Activated CD4-positive, alpha-beta memory T cell treated with anti-CD3 and anti-CD28 coated beads, Interleukin-2, amount 10 ng/mL, durations not matched to agents 7 days and 5 days (primary cell): ENCODE data around the gene TMEM253. TPM values are rescaled to one million over a fixed set of nuclear protein-coding genes. Genes with fewer than 3 reads are reported as not detected.

Experiments used
- CTCF ChIA-PET: fragments of 350-600 bp; sonication (Branson Sonifier 250); formaldehyde crosslinking; loops from one replicate; lab custom pipeline; 2021; ENCODE audit warnings: antibody characterized with exemption, inconsistent platforms; lab: Charles Lee
- POLR2A ChIA-PET: fragments of 350-600 bp; sonication (Branson Sonifier 250); formaldehyde crosslinking; loops from one replicate; lab custom pipeline; 2021; ENCODE audit warnings: antibody characterized with exemption; lab: Charles Lee
- DNase-seq: peaks from one replicate; pipeline ENCODE4 v3.0.0-alpha.2; 2020
- H3K27ac Mint-ChIP-seq: one replicate; pipeline ENCODE4 v1.8.0; 2021; ENCODE audit warnings: mild to moderate bottlenecking, mixed read lengths
- H3K27me3 Mint-ChIP-seq: one replicate; pipeline ENCODE4 v1.8.0; 2021; ENCODE audit warnings: mixed read lengths
- H3K36me3 Mint-ChIP-seq: one replicate; pipeline ENCODE4 v1.8.0; 2021; ENCODE audit warnings: low read depth, mixed read lengths
- H3K4me1 Mint-ChIP-seq: one replicate; pipeline ENCODE4 v1.8.0; 2021; ENCODE audit warnings: mixed read lengths
- H3K4me3 Mint-ChIP-seq: one replicate; pipeline ENCODE4 v1.8.0; 2021; ENCODE audit warnings: mild to moderate bottlenecking, mixed read lengths
- H3K9me3 Mint-ChIP-seq: one replicate; pipeline ENCODE4 v1.8.0; 2021; ENCODE audit warnings: mixed read lengths
- total RNA-seq, 2 experiments: library from RNA; stranded (reverse); gene quantifications; one replicate each; pipeline ENCODE4 v1.2.3, GENCODE V29; 2021

TMEM253 gene
- total RNA-seq, 2 experiments from 2014 or later: not detected

GRCh38 chr14:21120686-21121085 is 19.8 kb downstream of the TMEM253 start:
- DNase-seq: no peak
- H3K4me1 Mint-ChIP-seq: peaks cover 11% of the 10 kb centered on the region
- peaks cover 3% of the 10 kb centered on the region for H3K36me3 Mint-ChIP-seq
- peaks cover 9% of the 10 kb centered on the region for H3K27me3 Mint-ChIP-seq
- no peak overlapping the region for H3K4me3 Mint-ChIP-seq
- no peak overlapping the region for H3K27ac Mint-ChIP-seq
- peaks cover 2% of the 10 kb centered on the region for H3K9me3 Mint-ChIP-seq
- CTCF ChIA-PET: no interaction called here
- POLR2A ChIA-PET: no interaction called here

- CTCF ChIA-PET: no interaction called here
- Mint-ChIP-seq H3K9me3 (peaks cover 2% of the 10 kb centered on the region), H3K4me1 (peaks cover 11% of the 10 kb centered on the region), H3K27me3 (peaks cover 13% of the 10 kb centered on the region), H3K27ac (no peak overlapping the region), H3K4me3 (no peak overlapping the region), H3K36me3 (peaks cover 3% of the 10 kb centered on the region)
- POLR2A ChIA-PET: no interaction called here
- DNase-seq: no peak
Measured at GRCh38 chr14:21121122-21121521, 20.3 kb downstream of the TMEM253 start.

GRCh38 chr14:21123429-21123828 is 22.6 kb downstream of the TMEM253 start:
- H3K36me3 Mint-ChIP-seq: peaks cover 3% of the 10 kb centered on the region
- no peak for DNase-seq
- POLR2A ChIA-PET: no interaction called here
- peaks cover 27% of the 10 kb centered on the region for H3K27me3 Mint-ChIP-seq
- H3K4me1 Mint-ChIP-seq: peaks cover 11% of the 10 kb centered on the region
- H3K27ac Mint-ChIP-seq: no peak overlapping the region
- H3K9me3 Mint-ChIP-seq: peaks cover 2% of the 10 kb centered on the region
- CTCF ChIA-PET: interaction anchor here (1.2 to 3.4 kb wide), 5 partner anchors 13 to 108 kb away, joined by 3 to 13 read pairs (median 5); no protein-coding TSS in a partner anchor
- H3K4me3 Mint-ChIP-seq: no peak overlapping the region

- H3K27me3 Mint-ChIP-seq: peaks cover 7% of the 10 kb centered on the region
- H3K36me3 Mint-ChIP-seq: no peaks in the 10 kb centered on the region
- H3K4me1 Mint-ChIP-seq: no peaks in the 10 kb centered on the region
- H3K9me3 Mint-ChIP-seq: no peaks in the 10 kb centered on the region
- CTCF ChIA-PET: interaction anchor here (1.0 kb wide), 1 partner anchor 119 kb away, joined by 3 read pairs; no protein-coding TSS in a partner anchor
- no peak for DNase-seq
- POLR2A ChIA-PET: no interaction called here
- H3K27ac Mint-ChIP-seq: no peak overlapping the region
- no peak overlapping the region for H3K4me3 Mint-ChIP-seq
Measured at GRCh38 chr14:21133901-21134300, 33.0 kb downstream of the TMEM253 start.

GRCh38 chr14:21136024-21136423 is 35.2 kb downstream of the TMEM253 start:
- Mint-ChIP-seq H3K27ac (no peak overlapping the region), H3K9me3 (no peaks in the 10 kb centered on the region), H3K27me3 (peaks cover 4% of the 10 kb centered on the region), H3K36me3 (no peaks in the 10 kb centered on the region), H3K4me1 (no peaks in the 10 kb centered on the region), H3K4me3 (no peak overlapping the region)
- CTCF ChIA-PET: interaction anchor here (0.8 to 3.8 kb wide), 7 partner anchors 9 to 121 kb away, joined by 3 to 13 read pairs (median 4); no protein-coding TSS in a partner anchor
- POLR2A ChIA-PET: no interaction called here
- no peak for DNase-seq

- H3K27ac Mint-ChIP-seq: no peak overlapping the region
- peaks cover 8% of the 10 kb centered on the region for H3K27me3 Mint-ChIP-seq
- H3K36me3 Mint-ChIP-seq: no peaks in the 10 kb centered on the region
- POLR2A ChIA-PET: no interaction called here
- CTCF ChIA-PET: no interaction called here
- no peak for DNase-seq
- H3K4me3 Mint-ChIP-seq: no peak overlapping the region
- no peaks in the 10 kb centered on the region for H3K4me1 Mint-ChIP-seq
- H3K9me3 Mint-ChIP-seq: peaks cover 3% of the 10 kb centered on the region
Measured at GRCh38 chr14:21142357-21142756, 41.5 kb downstream of the TMEM253 start.

DNA sequence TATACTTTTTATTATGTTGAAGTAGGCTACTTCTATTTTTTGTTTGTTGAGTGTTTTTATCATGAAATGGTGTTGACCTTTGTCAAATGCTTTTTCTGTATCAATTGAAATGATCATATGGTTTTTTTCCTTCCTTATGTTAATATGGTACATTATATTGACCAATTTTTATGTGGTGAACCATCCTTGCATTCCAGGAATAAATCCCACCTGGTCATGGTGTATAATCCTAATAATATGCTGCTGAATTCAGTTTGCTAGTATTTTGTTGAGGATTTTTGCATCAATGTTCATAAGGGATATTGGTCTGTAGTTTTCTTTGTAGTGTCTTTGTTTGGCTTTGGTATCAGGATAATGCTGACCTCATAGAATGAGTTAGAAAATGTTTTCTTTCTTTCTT is 44.6 kb downstream of the TMEM253 start:
- peaks cover 14% of the 10 kb centered on the region for H3K27me3 Mint-ChIP-seq
- H3K36me3 Mint-ChIP-seq: no peaks in the 10 kb centered on the region
- CTCF ChIA-PET: no interaction called here
- POLR2A ChIA-PET: no interaction called here
- no peak overlapping the region for H3K27ac Mint-ChIP-seq
- DNase-seq: no peak
- H3K4me1 Mint-ChIP-seq: no peaks in the 10 kb centered on the region
- no peak overlapping the region for H3K4me3 Mint-ChIP-seq
- H3K9me3 Mint-ChIP-seq: peaks cover 3% of the 10 kb centered on the region

DNA sequence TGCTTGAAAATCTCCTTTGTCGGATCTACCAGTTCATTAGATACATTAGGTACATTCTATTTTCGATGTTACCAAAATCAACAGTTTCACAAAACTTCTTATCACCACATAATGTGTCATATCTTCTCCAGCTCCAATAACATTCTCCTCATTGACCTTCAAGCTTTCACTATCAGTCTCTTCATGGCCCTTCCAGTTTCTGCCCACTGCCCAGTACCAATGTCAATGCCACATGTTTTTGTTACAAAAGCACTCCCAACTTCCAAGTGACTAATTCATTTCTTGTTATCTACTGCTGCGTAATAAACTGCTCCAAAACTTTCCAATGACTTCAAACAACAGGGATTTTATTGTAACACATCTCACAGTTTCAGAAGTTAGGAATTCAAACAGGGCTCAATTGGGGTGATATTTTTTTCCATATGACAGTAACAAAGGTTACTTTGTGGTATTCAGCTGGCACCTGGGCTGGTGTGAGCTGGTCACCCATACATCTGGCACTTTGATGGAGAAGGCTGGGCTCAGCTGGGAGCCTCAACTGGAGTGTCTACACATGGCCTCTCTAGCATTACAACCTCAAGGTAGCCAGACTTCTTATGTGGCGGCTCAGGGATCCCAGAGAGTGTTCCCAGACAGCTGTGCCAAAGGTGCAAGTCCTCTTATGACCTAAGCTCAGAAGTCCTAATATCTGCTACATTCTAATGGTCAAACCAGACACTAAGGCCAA is 48.9 kb downstream of the TMEM253 start:
- no peak for DNase-seq
- no peak overlapping the region for H3K4me3 Mint-ChIP-seq
- peaks cover 2% of the 10 kb centered on the region for H3K9me3 Mint-ChIP-seq
- no peaks in the 10 kb centered on the region for H3K36me3 Mint-ChIP-seq
- ChIA-PET POLR2A (no interaction called here), CTCF (no interaction called here)
- peaks cover 11% of the 10 kb centered on the region for H3K27me3 Mint-ChIP-seq
- no peak overlapping the region for H3K27ac Mint-ChIP-seq
- no peaks in the 10 kb centered on the region for H3K4me1 Mint-ChIP-seq

Other genes with a start within 250 kb of the TMEM253 start
- not detected for gene RNASE3, start 209.7 kb upstream of the TMEM253 start, total RNA-seq
- not detected for gene RNASE2, start 145.6 kb upstream of the TMEM253 start, total RNA-seq
- 10 to 100 TPM; 81.9 to 82.0 TPM for gene METTL17, start 111.1 kb upstream of the TMEM253 start, total RNA-seq
- gene SLC39A2, start 101.8 kb upstream of the TMEM253 start, total RNA-seq: not detected
- 1 to 10 TPM; 8.3 to 8.5 TPM for gene NDRG2, start 76.0 kb upstream of the TMEM253 start, total RNA-seq
- not detected for gene TPPP2, start 70.8 kb upstream of the TMEM253 start, total RNA-seq
- not detected for gene RNASE13, start 66.3 kb upstream of the TMEM253 start, total RNA-seq
- not detected for gene RNASE7, start 58.7 kb upstream of the TMEM253 start, total RNA-seq
- not detected for gene RNASE8, start 43.2 kb upstream of the TMEM253 start, total RNA-seq
- gene ARHGEF40, start 30.8 kb upstream of the TMEM253 start, total RNA-seq: under 1 TPM; 0.18 to 0.28 TPM
- 1 to 10 TPM; 5.3 to 5.8 TPM for gene ZNF219, start 2.4 kb upstream of the TMEM253 start, total RNA-seq
- gene OR5AU1, start 55.0 kb downstream of the TMEM253 start, total RNA-seq: not detected
- gene HNRNPC, start 168.4 kb downstream of the TMEM253 start, total RNA-seq: 100 to 1,000 TPM; 689 to 710 TPM
- gene RPGRIP1, start 179.0 kb downstream of the TMEM253 start, total RNA-seq: not detected